Measurements from ENCODE around the gene MRGPRX4. TPM values are rescaled to one million over a fixed set of nuclear protein-coding genes. Genes with fewer than 3 reads are reported as not detected.

The MRGPRX4 gene
- total and polyA plus RNA-seq, 2 experiments from 2014 or later, result not detected

DNA sequence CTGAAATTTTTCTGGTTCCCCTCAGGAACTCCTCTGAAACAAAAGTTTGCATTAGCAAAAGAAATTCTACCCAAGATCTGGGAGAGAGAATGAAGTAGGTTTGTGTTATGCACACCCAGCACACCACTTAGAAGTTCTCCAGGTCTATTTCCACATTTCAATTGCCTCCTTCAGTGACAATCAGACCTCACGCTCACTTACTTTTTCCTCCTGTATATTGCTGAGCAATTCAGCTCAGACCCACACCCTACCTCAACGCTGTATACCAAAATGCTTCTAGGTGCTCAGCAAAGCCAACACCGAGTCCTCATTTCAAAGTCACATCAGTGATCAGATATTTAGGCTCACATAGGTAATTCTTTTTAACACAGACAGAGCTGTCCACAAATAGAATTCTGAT, 21.1 kb upstream of the MRGPRX4 start:
- Histone ChIP-seq H3K4me1 (ENCODE audit: insufficient read depth) (peaks cover 6% of the 10 kb centered on the region; the same call in 1 of the 2 replicates), H4K20me1 (replicated peaks; ENCODE audit: insufficient read depth) (no peaks in the 10 kb centered on the region), H3K9me2 (ENCODE audit: insufficient read depth) (0 out of 2 replicates have a peak, but pooled peaks cover 15% of the 10 kb centered on the region), H3K4me2 (peak overlapping the region; percentile 4; the same call in 1 of the 2 replicates), H3K36me3 (ENCODE audit: insufficient read depth) (no peaks in the 10 kb centered on the region), H3K79me2 (replicated peaks; ENCODE audit: insufficient read depth) (no peaks in the 10 kb centered on the region), H3K27ac (ENCODE audit: low read depth) (peak overlapping the region; percentile 10; the same call in 1 of the 2 replicates), H3K4me3 (no peak overlapping the region), H2AFZ (no peak overlapping the region), H3K27me3 (ENCODE audit: insufficient read depth) (no peaks in the 10 kb centered on the region), H3F3A (replicated peaks; ENCODE audit: low read depth) (no peaks in the 10 kb centered on the region)
- ATAC-seq, result no peak
- Mint-ChIP-seq H3K4me3 (no peak overlapping the region; the same call in 2 of the 3 replicates), H3K9me3 (peaks cover 5% of the 10 kb centered on the region), H3K27me3 (ENCODE audit: insufficient read depth, low read depth, poor library complexity) (peaks cover 2% of the 10 kb centered on the region), H3K4me1 (peaks cover 8% of the 10 kb centered on the region; the same call in 2 of the 3 replicates), H3K27ac (no peak overlapping the region), H3K36me3 (ENCODE audit: low read depth) (no peaks in the 10 kb centered on the region; the same call in 1 of the 3 replicates)
- DNase-seq (ENCODE audit: low spot score), result no peak
- TF ChIP-seq ZNF114 (CRISPR knock-in tag; IDR thresholded peaks at IDR 0.05) (no peak), POLR2AphosphoS5 (IDR thresholded peaks at IDR 0.05; ENCODE audit: low read depth) (no peak), CREB1 (CRISPR knock-in tag; IDR thresholded peaks at IDR 0.05; ENCODE audit: low read depth) (no peak), EZH2 (IDR thresholded peaks at IDR 0.05; ENCODE audit: low read depth, unreplicated experiment) (no peak), JUNB (IDR thresholded peaks at IDR 0.05; ENCODE audit: unreplicated experiment) (no peak), EZH2phosphoT487 (IDR thresholded peaks at IDR 0.05; ENCODE audit: unreplicated experiment) (no peak)
- TF ChIP-seq, protein P1, sequence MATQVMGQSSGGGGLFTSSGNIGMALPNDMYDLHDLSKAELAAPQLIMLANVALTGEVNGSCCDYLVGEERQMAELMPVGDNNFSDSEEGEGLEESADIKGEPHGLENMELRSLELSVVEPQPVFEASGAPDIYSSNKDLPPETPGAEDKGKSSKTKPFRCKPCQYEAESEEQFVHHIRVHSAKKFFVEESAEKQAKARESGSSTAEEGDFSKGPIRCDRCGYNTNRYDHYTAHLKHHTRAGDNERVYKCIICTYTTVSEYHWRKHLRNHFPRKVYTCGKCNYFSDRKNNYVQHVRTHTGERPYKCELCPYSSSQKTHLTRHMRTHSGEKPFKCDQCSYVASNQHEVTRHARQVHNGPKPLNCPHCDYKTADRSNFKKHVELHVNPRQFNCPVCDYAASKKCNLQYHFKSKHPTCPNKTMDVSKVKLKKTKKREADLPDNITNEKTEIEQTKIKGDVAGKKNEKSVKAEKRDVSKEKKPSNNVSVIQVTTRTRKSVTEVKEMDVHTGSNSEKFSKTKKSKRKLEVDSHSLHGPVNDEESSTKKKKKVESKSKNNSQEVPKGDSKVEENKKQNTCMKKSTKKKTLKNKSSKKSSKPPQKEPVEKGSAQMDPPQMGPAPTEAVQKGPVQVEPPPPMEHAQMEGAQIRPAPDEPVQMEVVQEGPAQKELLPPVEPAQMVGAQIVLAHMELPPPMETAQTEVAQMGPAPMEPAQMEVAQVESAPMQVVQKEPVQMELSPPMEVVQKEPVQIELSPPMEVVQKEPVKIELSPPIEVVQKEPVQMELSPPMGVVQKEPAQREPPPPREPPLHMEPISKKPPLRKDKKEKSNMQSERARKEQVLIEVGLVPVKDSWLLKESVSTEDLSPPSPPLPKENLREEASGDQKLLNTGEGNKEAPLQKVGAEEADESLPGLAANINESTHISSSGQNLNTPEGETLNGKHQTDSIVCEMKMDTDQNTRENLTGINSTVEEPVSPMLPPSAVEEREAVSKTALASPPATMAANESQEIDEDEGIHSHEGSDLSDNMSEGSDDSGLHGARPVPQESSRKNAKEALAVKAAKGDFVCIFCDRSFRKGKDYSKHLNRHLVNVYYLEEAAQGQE (IDR thresholded peaks at IDR 0.05; ENCODE audit: unreplicated experiment), result no peak
- TF ChIP-seq, protein P2, sequence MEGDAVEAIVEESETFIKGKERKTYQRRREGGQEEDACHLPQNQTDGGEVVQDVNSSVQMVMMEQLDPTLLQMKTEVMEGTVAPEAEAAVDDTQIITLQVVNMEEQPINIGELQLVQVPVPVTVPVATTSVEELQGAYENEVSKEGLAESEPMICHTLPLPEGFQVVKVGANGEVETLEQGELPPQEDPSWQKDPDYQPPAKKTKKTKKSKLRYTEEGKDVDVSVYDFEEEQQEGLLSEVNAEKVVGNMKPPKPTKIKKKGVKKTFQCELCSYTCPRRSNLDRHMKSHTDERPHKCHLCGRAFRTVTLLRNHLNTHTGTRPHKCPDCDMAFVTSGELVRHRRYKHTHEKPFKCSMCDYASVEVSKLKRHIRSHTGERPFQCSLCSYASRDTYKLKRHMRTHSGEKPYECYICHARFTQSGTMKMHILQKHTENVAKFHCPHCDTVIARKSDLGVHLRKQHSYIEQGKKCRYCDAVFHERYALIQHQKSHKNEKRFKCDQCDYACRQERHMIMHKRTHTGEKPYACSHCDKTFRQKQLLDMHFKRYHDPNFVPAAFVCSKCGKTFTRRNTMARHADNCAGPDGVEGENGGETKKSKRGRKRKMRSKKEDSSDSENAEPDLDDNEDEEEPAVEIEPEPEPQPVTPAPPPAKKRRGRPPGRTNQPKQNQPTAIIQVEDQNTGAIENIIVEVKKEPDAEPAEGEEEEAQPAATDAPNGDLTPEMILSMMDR (conservative IDR thresholded peaks at IDR 0.05; ENCODE audit: low read depth in 2 of 2), result no peak
- TF ChIP-seq, protein P3, sequence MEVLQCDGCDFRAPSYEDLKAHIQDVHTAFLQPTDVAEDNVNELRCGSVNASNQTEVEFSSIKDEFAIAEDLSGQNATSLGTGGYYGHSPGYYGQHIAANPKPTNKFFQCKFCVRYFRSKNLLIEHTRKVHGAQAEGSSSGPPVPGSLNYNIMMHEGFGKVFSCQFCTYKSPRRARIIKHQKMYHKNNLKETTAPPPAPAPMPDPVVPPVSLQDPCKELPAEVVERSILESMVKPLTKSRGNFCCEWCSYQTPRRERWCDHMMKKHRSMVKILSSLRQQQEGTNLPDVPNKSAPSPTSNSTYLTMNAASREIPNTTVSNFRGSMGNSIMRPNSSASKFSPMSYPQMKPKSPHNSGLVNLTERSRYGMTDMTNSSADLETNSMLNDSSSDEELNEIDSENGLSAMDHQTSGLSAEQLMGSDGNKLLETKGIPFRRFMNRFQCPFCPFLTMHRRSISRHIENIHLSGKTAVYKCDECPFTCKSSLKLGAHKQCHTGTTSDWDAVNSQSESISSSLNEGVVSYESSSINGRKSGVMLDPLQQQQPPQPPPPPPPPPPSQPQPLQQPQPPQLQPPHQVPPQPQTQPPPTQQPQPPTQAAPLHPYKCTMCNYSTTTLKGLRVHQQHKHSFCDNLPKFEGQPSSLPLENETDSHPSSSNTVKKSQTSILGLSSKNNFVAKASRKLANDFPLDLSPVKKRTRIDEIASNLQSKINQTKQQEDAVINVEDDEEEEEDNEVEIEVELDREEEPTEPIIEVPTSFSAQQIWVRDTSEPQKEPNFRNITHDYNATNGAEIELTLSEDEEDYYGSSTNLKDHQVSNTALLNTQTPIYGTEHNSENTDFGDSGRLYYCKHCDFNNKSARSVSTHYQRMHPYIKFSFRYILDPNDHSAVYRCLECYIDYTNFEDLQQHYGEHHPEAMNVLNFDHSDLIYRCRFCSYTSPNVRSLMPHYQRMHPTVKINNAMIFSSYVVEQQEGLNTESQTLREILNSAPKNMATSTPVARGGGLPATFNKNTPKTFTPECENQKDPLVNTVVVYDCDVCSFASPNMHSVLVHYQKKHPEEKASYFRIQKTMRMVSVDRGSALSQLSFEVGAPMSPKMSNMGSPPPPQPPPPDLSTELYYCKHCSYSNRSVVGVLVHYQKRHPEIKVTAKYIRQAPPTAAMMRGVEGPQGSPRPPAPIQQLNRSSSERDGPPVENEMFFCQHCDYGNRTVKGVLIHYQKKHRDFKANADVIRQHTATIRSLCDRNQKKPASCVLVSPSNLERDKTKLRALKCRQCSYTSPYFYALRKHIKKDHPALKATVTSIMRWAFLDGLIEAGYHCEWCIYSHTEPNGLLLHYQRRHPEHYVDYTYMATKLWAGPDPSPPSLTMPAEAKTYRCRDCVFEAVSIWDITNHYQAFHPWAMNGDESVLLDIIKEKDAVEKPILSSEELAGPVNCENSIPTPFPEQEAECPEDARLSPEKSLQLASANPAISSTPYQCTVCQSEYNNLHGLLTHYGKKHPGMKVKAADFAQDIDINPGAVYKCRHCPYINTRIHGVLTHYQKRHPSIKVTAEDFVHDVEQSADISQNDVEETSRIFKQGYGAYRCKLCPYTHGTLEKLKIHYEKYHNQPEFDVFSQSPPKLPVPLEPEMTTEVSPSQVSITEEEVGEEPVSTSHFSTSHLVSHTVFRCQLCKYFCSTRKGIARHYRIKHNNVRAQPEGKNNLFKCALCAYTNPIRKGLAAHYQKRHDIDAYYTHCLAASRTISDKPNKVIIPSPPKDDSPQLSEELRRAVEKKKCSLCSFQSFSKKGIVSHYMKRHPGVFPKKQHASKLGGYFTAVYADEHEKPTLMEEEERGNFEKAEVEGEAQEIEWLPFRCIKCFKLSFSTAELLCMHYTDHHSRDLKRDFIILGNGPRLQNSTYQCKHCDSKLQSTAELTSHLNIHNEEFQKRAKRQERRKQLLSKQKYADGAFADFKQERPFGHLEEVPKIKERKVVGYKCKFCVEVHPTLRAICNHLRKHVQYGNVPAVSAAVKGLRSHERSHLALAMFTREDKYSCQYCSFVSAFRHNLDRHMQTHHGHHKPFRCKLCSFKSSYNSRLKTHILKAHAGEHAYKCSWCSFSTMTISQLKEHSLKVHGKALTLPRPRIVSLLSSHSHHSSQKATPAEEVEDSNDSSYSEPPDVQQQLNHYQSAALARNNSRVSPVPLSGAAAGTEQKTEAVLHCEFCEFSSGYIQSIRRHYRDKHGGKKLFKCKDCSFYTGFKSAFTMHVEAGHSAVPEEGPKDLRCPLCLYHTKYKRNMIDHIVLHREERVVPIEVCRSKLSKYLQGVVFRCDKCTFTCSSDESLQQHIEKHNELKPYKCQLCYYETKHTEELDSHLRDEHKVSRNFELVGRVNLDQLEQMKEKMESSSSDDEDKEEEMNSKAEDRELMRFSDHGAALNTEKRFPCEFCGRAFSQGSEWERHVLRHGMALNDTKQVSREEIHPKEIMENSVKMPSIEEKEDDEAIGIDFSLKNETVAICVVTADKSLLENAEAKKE (CRISPR knock-in tag; IDR thresholded peaks at IDR 0.05), result no peak
